SH-SY5Y (cell line): ENCODE data around the gene ANKRD12.

ENCODE experiments used
- GATA2 ChIP-seq: IDR thresholded peaks from 2 replicates; pipeline ENCODE4 v1.6.1; 2011; ENCODE audit warnings: mild to moderate bottlenecking, low read depth, low read length
- GATA3 ChIP-seq: IDR thresholded peaks from 2 replicates; pipeline ENCODE4 v1.6.1; 2011; ENCODE audit warnings: low read depth, mild to moderate bottlenecking, low read length, moderate library complexity

The ANKRD12 gene

DNA sequence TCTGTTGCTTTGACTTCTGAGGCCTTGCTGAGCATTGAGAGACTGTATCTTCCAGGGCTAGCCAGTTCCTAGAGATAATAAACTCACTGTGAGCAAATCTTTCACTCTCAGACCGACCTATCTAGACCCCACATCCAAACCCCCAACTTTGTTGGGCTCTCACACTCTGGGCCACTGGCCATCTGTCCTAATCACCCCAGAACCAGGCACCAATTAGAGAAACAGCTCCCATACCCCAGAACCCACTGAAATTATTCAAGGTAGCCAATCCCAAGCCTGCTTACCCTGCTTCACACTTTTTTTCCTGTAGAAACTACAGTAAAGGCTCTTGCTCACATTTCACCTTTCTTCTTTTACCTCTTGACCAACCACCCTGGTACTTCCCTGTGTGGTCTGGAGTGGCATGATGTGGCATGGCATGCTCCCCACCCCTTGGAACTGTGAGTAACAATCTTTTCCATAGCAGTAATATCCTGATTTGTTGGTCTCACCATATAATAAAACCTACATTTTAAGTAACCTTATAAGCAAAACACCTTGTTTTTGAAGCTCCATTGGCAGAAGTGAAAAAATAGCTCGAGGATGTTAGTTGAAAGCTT, 55.2 kb downstream of the ANKRD12 start:
- no peak for TF ChIP-seq GATA2
- no peak for TF ChIP-seq GATA3

DNA sequence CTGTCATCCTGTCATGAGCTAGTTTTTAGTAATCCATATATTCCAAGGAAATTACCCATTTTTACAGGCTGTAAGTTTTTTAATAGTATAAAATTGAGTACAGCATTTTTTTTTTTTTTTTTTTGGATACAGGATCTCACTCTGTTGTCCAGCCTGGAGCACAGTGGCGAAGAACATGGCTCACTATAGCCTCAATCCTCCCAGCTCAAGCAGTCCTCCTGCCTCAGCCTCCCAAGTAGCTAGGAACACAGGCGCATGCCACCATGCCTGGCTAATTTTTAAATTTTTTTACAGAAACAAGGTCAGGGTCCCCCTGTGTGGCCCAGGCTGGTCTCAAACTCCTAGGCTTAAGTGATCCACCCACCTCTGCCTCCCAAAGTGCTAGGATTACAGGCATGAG, 56.5 kb downstream of the ANKRD12 start:
- no peak for TF ChIP-seq GATA3
- no peak for TF ChIP-seq GATA2

DNA sequence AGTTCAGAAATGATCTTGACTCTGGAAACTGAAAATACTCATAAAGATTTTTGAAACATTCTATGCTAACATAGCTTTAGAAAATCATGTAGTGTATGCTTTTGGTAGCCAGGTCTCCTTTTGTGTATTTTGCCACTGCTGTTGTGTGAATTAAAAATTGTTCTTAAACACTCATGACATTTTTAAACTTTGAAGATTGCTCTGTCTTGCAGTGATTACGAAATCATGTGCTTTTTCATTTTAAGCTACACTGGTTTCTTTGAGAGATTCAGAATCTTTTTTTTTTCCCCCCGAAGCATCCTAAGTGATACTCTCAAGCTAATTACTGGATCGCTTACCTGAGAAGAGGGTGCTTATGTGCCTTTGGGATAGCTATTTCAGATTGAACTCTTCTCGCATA, 60.0 kb downstream of the ANKRD12 start:
- TF ChIP-seq GATA2 (no peak), GATA3 (no peak)

DNA sequence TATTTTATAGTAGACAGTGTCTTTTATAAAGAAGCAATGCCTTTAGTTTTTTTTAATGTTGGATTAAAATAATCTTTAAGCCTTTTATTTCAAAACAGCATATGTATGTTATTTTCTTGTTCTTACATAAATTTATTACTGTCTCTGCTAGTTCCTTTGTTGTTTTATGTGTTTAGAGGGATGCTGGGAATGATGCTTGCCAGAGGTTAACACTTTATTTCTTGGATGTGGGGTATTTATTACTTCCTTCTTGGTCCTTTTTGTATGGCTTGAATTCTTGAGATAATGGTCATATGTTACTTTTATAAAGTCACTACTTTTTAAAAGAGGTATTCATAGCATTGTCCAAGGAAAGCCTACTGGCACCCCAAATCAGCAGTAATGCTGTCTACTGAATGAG, 63.1 kb downstream of the ANKRD12 start:
- TF ChIP-seq GATA2 (no peak), GATA3 (no peak)

DNA sequence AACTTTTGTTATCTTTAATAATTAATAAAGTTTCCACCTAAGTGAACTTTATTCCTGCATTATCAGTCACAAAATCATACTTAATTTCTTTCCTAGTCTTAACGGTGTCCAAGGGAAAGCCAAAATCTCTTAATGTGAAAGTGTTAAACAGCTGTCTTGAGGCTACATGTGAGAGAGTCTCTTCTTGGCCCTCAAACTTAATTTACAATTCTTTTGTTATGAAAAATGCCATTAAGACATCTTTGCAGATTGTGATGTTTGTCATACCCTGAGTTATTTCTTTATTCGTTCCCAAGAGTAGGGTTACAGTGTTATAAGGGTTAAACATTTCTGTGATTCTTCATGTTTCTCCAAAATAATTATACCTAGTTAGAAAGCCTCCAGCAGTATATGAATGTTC, 64.6 kb downstream of the ANKRD12 start:
- no peak for TF ChIP-seq GATA2
- TF ChIP-seq GATA3: no peak

DNA sequence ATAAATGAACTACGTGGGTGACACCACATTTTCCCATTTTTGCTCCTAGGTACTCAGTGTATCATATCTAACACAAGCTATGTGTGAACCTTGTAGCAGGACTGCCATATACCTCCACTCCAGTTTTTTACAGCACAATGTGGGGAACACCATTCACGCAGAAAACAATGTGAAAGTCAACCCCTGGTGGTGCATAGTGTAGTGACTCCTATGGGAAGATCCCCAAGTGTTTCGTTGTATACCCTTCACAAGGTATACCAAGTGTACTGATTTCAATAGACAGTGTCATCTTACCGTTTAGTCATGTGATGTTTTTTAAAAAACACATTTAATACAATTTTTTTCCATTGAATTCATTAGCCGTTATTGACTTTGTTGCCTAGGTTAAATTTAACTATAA, 68.1 kb downstream of the ANKRD12 start:
- no peak for TF ChIP-seq GATA3
- TF ChIP-seq GATA2: no peak

DNA sequence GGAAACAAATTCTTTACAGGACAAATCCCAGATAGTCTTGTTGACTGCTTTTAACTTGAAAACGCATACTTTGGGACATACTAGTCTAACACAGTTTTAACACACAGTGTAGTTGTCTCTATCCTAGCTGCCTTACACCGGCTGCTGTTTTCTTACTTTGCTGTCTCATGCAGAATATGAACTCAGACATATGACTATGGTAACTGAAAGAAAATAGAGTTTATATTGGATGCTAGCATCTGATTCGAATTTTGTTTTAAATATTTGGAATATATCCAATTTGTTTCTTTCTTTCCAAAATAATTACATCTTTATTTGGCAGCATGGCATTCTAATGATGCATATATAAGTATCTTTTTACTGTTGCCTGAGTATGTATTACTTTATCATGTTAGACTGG, 69.8 kb downstream of the ANKRD12 start:
- TF ChIP-seq GATA3 (no peak), GATA2 (no peak)

DNA sequence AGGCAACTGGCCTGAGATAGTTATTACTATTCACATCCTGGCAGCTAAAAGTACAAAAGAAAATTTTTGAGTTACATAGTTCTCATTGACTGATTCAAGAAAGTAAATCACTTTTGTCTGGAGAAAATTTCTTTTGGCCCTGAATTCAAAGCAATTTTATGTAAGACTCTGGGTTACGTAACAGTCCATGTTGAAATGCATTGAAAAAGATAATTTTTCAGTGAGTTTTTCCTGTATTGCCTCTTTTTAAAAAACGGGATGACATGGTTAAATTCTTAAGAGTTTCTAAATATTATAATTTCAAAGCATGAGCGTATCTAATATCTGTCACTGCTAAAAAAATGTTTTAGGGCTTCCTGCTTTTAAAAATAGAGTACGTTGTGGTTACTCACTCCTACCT, 72.7 kb downstream of the ANKRD12 start:
- TF ChIP-seq GATA3 (no peak), GATA2 (no peak)

DNA sequence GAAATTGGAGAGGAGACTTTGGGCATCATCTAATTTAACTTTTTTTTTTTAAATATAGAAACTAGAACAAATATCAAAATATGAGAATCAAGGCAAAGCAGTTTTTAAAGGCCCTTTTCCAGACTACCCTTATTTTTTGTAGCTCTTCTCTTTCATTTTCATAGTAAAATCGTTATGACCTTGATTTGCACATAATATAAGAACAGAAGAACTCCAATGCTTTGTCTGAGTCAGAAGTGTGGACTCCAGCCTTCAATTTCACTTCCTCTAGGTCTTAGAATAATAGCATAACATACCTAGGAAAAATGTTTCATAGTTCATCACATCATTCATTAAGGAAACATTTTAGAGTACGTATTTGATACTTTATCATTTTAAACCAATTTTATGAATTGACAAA, 74.4 kb downstream of the ANKRD12 start:
- no peak for TF ChIP-seq GATA2
- TF ChIP-seq GATA3: no peak

DNA sequence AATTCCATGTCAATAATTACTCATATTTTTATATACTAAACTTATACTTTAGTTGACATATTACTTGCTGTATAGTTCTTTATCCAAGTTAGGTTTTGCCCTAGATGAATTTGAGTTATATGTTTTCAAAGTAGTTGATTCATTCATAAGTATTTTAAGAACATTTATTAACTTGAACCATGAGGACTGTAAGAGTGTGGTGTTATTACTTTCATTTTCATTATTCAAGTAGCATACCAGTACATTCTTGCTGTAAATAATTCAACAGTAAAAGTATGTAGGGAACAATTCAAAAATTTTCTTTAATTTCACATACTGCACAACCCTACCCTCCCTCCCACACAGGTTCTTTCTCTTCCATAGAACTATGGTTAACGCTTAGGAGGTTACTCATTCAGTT, 75.4 kb downstream of the ANKRD12 start:
- TF ChIP-seq GATA3 (no peak), GATA2 (no peak)

DNA sequence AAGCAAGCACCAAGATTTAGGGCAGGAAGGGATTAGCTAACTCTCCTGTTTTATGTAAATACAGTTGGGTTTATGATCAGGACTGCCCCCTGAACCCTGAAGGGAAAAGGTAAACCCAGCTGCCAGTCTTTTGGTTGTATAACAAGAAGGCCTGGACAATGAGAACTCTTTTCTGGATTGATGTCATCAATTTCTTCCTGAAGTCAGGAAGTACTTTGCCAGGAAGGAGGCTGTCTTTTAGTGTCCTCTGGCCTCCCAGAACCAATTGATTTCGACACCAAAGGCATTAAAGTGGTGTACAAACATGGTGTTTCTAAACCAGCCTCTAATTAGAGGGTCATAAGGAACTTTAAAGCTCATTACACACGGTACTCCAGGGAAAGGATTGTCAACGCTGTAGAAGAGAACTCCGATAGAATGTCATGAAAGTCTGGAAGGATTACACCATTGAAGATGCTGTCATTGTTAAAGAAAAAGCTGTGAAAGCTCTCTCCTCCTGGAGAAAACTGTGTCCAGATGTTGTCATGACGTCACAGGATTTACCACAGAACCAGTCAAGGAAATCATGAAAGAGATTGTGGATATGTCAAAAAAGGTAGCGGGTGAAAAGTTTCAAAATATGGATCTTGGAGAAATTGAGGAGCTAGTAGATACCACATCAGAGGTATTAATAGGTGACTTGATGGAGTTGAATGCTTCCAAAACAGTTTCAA, 78.8 kb downstream of the ANKRD12 start:
- no peak for TF ChIP-seq GATA3

DNA sequence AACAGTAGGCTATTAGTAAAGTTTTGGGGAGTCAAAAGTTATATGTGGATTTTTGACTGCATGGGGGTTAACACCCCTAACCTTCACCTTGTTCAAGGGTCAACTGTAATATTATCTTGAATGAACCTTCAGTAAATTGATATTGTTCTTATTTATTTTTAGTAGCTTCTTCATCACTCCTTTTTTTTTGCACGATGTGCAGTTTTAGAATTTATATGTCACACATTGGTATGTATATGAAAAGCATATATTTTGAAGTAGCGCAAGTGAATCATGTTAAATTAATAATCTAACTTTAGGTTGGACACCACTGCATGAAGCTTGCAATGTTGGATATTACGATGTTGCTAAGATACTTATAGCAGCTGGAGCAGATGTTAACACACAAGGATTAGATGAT, 79.9 kb downstream of the ANKRD12 start:
- no peak for TF ChIP-seq GATA3

DNA sequence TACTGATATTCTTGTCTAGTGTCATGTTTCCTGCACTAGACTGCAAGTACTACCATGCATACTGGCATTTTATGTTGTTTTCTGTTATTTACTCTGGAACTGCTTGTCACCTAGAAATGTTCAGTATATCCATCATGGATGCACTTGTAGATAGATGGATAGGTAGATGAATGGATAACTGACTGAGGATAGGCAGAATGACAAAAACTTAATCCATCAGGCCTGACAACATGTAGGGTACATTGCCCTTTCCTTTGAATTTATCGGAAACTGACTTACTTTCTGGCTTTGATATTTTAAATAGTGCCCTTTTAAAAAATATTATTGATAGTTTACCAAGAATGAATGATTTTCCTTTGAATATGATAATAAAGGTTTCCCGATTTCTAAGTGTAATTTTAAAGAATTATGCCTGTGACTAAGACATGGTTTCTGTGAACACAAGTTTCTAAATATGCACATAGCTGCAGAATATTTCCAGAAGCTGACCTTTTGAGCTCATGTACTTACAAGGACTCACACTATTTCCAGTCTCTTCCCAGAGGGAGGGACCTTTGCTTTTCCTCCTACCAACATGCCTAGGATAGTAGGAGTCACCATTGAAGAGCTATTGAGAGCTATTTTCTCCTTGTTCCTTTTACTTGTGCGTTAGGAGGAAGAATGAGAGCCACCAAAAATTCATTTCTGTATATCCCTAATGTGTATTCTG, 81.3 kb downstream of the ANKRD12 start:
- TF ChIP-seq GATA2 (no peak), GATA3 (no peak)

DNA sequence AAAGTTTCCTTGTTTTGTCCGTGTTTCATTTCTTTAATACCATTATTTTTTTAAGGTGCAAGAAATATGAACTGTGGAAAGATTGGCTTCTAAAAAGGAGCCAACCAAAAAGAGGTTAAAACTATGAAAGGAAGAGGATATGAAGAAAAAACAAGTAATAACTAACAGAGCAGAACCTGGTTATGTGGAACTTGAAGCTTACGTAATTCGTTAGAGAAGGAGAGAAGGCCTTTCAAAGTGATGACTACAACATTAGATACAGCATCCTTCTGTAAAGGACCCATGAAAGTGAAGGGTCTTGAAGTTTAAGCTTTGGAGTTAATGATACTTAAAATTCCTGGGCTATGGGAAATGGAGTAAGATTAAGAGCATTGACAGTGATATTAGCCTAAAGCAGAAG, 84.5 kb downstream of the ANKRD12 start:
- no peak for TF ChIP-seq GATA2
- TF ChIP-seq GATA3: no peak

DNA sequence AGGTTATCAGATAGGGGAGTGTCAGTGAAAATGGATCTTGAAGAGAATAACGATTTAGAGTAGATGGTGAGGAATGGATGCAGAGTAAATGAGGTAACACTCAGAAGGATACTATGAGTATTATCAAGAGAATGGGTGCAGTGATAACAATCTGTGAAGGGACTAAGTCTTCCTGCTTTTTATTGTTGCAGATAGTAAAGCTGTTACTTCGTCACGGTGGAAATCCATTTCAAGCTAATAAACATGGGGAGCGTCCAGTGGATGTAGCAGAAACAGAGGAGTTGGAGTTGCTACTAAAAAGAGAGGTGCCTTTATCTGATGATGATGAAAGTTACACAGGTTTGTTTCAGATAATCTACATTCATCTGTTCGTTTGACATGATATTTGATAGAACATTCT, 85.1 kb downstream of the ANKRD12 start:
- TF ChIP-seq GATA2: no peak
- TF ChIP-seq GATA3: no peak
